Activated CD4-positive, alpha-beta T cell treated with anti-CD3 and anti-CD28 coated beads for 36 hours (primary cell): ENCODE data around the gene LRRFIP2. TPM values are rescaled to one million over a fixed set of nuclear protein-coding genes. Genes with fewer than 3 reads are reported as not detected.
A peak's percentile ranks its signal among the peaks of the same experiment; 100 is the strongest.
"Not testable (repeated sequence)": the region's sequence is repeated elsewhere in the genome, so short reads cannot be mapped to it uniquely, and the experiment has no call there.

Experiments
- ATAC-seq: fragments of 200-7000 bp; cut with Tn5 transposase; one replicate; pipeline ENCODE4 v1.10.0; 2021; ENCODE audit warnings: mild to moderate bottlenecking, moderate library complexity
- CTCF ChIA-PET: fragments of 350-600 bp; sonication (Branson Sonifier 250); formaldehyde crosslinking; loops from one replicate; lab custom pipeline; 2021; ENCODE audit warnings: antibody characterized with exemption; lab: Charles Lee
- POLR2A ChIA-PET: fragments of 350-600 bp; sonication (Branson Sonifier 250); formaldehyde crosslinking; loops from one replicate; lab custom pipeline; 2021; ENCODE audit warnings: antibody characterized with exemption, inconsistent platforms; lab: Charles Lee
- DNase-seq: peaks from one replicate; pipeline ENCODE4 v3.0.0-alpha.2; 2020
- H3K27ac Mint-ChIP-seq: one replicate; pipeline ENCODE4 v1.8.0; 2021; ENCODE audit warnings: mixed read lengths
- H3K27me3 Mint-ChIP-seq: one replicate; pipeline ENCODE4 v1.8.0; 2021; ENCODE audit warnings: mixed read lengths
- H3K36me3 Mint-ChIP-seq: one replicate; pipeline ENCODE4 v1.8.0; 2021; ENCODE audit warnings: low read depth, mixed read lengths
- H3K4me1 Mint-ChIP-seq: one replicate; pipeline ENCODE4 v1.8.0; 2021; ENCODE audit warnings: mixed read lengths
- H3K4me3 Mint-ChIP-seq: one replicate; pipeline ENCODE4 v1.8.0; 2021; ENCODE audit warnings: mild to moderate bottlenecking, moderate library complexity, mixed read lengths
- H3K9me3 Mint-ChIP-seq: one replicate; pipeline ENCODE4 v1.8.0; 2021; ENCODE audit warnings: low read depth, mixed read lengths
- intact Hi-C, 2 experiments: fragments of 100-400 bp; cut with DNase I in 1 of 2; cut with micrococcal nuclease in 1 of 2; formaldehyde crosslinking; loops; one replicate each; pipeline versions ENCODE4 v1.14.2 to v1.15.1; 2022 to 2024; cut with DNase I, micrococcal nuclease
- total RNA-seq, 2 experiments: library from RNA; stranded (reverse); gene quantifications; one replicate each; pipeline ENCODE4 v1.2.3, GENCODE V29; 2021

The LRRFIP2 gene
- total RNA-seq, 2 experiments from 2014 or later: 20.6 to 25.1 TPM

DNA sequence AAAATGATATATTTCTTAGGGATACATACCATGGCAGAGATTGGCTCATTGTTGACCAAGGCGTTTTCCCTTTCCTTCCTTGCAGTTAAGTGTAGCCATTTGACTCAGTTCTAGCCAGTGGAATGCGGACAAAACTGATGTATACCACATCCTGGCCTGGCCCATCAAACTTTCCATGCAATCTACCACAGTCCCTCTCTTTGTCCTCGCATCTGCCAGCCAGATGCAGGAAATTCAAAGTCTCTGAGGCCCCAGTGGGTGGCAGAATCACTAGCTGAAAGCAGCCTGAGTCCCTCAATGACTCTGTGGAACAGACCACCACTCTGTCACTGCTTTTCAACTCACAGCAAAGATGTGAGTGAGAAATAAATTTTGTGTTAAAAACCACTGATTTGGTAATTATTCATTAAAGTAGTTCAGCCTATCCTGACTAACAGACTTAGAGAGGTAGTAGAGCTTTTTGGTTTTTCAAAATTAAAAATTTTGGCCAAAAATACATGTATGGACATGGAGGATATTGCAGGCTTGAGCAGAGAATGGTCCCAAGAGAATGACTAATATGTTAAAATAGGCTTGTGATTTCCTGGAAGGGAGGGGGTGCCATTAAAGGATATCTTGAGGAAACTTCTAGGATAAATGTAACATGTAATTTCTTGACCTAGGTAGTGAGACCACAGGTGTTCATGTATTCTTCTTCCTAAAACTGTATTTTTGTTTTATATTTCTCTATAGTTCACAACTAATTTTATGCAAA, 10.9 kb downstream of the LRRFIP2 start:
- Mint-ChIP-seq H3K27me3 (no peaks in the 10 kb centered on the region), H3K9me3 (no peaks in the 10 kb centered on the region), H3K4me3 (no peak overlapping the region), H3K36me3 (peaks cover 9% of the 10 kb centered on the region), H3K27ac (peak overlapping the region; percentile 82), H3K4me1 (peaks cover 32% of the 10 kb centered on the region)
- ATAC-seq (peak; percentile 77), DNase-seq (peak; percentile 69)
- POLR2A ChIA-PET: interaction anchor here (0.6 kb wide), 1 partner anchor 627 kb away, joined by 3 read pairs; no protein-coding TSS in a partner anchor
- intact Hi-C loops: loop anchor here (1.0 to 5.0 kb wide), 3 partner anchors 11 to 49 kb away; partner anchors contain the start of gene LRRFIP2 (in 2 of the 2)
- CTCF ChIA-PET: interaction anchor here (0.5 to 1.8 kb wide), 4 partner anchors 11 to 205 kb away, joined by 3 to 7 read pairs (median 4); partner anchors contain the start of gene LRRFIP2

DNA sequence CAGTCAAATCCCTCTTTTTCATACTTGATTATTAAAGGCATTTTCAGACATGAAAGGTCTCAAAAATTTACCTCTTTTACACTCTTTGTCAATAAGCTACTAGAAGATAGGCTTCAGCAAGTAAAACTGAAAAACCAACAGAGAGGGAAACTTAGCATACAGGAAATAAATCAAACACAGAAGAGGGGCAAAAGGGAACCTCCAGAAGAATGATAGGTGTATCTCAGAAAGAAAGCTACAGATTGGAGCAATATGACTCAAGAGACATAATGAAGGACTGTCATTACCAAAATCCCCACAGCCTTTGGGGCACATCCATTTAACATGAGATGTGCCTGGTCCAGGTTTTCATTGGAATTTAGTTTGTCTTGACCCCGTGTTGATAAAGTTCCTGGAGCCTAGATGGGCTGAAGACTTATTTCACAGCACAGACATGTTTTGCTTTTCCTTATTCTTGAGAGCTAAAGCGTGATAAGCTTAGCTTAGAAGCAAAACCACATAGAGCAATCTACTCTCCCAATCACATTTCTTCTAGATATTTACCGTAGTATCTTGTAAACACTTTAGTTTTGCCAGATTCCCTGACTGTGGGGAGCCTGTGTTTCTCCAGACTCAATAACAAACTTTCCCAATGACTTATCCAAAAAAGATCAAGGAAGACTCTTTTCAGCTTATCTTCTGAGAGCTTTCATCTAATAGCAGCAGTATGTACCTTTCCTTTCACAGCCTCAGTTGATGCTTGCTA, 11.7 kb downstream of the LRRFIP2 start:
- ATAC-seq: peak; percentile 82
- POLR2A ChIA-PET: interaction anchor here (0.6 to 1.1 kb wide), 2 partner anchors 105 to 169 kb away, joined by 4 read pairs; partner anchors contain the start of genes EPM2AIP1 and MLH1
- CTCF ChIA-PET: interaction anchor here (0.7 to 1.8 kb wide), 3 partner anchors 11 to 47 kb away, joined by 4 to 7 read pairs (median 4); partner anchors contain the start of gene LRRFIP2
- H3K4me1 Mint-ChIP-seq: peaks cover 32% of the 10 kb centered on the region
- H3K36me3 Mint-ChIP-seq: peaks cover 10% of the 10 kb centered on the region
- intact Hi-C loops: loop anchor here (1.0 to 5.0 kb wide), 4 partner anchors 12 to 48 kb away; partner anchors contain the start of gene LRRFIP2 (in 2 of the 2)
- H3K27me3 Mint-ChIP-seq: no peaks in the 10 kb centered on the region
- no peaks in the 10 kb centered on the region for H3K9me3 Mint-ChIP-seq
- no peak for DNase-seq
- H3K4me3 Mint-ChIP-seq: peak overlapping the region; percentile 9
- H3K27ac Mint-ChIP-seq: peak overlapping the region; percentile 82

DNA sequence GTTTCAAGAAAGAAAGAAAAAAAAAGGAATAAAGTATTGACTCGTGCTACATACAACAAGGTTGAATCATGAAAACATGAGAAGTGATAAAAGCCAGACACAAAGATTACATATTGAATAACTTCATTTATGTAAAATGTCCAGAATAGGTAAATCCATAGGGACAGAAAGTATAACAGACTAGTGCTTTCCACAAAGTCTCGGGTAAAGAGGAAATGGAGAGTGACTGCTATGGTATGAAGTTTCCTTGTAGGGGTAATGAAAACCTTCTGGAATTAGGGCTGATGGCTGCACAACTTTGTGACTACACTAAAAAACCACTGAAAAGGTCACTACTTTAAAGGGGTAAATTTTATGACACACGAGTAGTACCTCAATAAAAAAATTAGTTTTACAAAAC, 13.0 kb downstream of the LRRFIP2 start:
- ATAC-seq (no peak), DNase-seq (no peak)
- H3K36me3 Mint-ChIP-seq: peaks cover 10% of the 10 kb centered on the region
- ChIA-PET CTCF (no interaction called here), POLR2A (no interaction called here)
- no peak overlapping the region for H3K27ac Mint-ChIP-seq
- no peak overlapping the region for H3K4me3 Mint-ChIP-seq
- no peaks in the 10 kb centered on the region for H3K9me3 Mint-ChIP-seq
- no peaks in the 10 kb centered on the region for H3K27me3 Mint-ChIP-seq
- intact Hi-C loops: loop anchor here in 1 of 2 experiments (5.0 kb wide), 1 partner anchor 44 kb away; no protein-coding TSS in a partner anchor
- peaks cover 32% of the 10 kb centered on the region for H3K4me1 Mint-ChIP-seq

- H3K36me3 Mint-ChIP-seq: peaks cover 11% of the 10 kb centered on the region
- ChIA-PET POLR2A (no interaction called here), CTCF (no interaction called here)
- ATAC-seq (no peak), DNase-seq (no peak)
- H3K9me3 Mint-ChIP-seq: no peaks in the 10 kb centered on the region
- H3K27me3 Mint-ChIP-seq: no peaks in the 10 kb centered on the region
- intact Hi-C loops: no loop called here
- H3K4me3 Mint-ChIP-seq: no peak overlapping the region
- peaks cover 7% of the 10 kb centered on the region for H3K4me1 Mint-ChIP-seq
- H3K27ac Mint-ChIP-seq: no peak overlapping the region
Measured at GRCh38 chr3:37155782-37156181, 18.6 kb downstream of the LRRFIP2 start.

DNA sequence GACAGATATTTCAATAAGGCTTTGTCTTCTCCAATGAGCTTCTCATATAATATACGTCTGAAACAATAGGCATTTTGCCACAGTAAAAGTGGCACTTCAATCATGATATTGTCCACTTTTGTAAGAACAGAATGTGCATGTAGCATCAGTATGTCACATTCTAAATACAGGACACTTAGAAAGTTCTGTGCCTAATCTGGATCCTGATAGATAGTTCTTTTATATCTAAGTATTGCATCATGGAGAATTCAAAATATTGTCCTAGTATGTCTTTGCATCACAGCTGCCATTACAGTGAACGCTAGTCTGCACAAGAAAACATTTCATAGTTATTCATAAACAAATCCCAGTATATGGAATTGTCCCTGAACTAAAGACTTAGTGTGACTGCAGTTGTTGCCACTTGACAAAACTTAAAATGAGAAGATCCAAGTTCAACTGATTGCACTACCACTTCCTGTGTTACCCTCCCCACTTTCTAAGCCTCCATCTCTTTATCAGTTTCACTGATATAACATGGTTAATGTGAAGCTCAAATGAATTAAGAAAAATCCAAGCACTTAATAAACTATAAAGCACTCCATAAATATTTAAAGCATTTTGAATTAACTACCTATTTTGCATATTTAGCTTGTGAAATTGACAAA, 19.6 kb downstream of the LRRFIP2 start:
- Mint-ChIP-seq H3K27me3 (no peaks in the 10 kb centered on the region), H3K36me3 (peaks cover 8% of the 10 kb centered on the region), H3K4me3 (no peak overlapping the region), H3K9me3 (no peaks in the 10 kb centered on the region), H3K27ac (no peak overlapping the region), H3K4me1 (peaks cover 7% of the 10 kb centered on the region)
- DNase-seq: no peak
- ATAC-seq: no peak
- ChIA-PET CTCF (interaction anchor here (0.8 kb wide), 1 partner anchor 50 kb away, joined by 6 read pairs; no protein-coding TSS in a partner anchor), POLR2A (no interaction called here)
- intact Hi-C loops: no loop called here

DNA sequence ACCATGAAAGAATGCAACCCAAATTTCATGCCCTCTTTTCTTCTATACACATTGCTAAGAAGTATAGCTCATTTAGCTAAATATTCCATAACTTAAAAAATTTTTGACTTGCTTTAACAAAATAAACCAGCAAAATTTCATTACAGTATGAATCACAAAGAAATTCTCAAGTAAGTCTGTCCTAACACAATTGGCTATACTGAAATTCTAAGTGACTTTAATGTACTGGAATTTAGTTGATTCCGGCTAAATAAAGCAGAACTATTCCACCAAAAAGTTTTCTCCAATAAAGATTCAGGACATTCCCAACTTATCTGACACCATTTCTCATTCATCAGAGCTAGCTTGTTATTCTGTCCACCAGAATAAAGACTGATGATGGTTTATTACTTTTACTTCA, 23.8 kb downstream of the LRRFIP2 start:
- H3K4me1 Mint-ChIP-seq: peaks cover 18% of the 10 kb centered on the region
- intact Hi-C loops: no loop called here
- ATAC-seq (no peak), DNase-seq (no peak)
- H3K27ac Mint-ChIP-seq: no peak overlapping the region
- CTCF ChIA-PET: interaction anchor here (0.8 to 1.0 kb wide), 2 partner anchors 12 to 16 kb away, joined by 3 to 4 read pairs; no protein-coding TSS in a partner anchor
- peaks cover 25% of the 10 kb centered on the region for H3K36me3 Mint-ChIP-seq
- no peak overlapping the region for H3K4me3 Mint-ChIP-seq
- POLR2A ChIA-PET: no interaction called here
- no peaks in the 10 kb centered on the region for H3K9me3 Mint-ChIP-seq
- H3K27me3 Mint-ChIP-seq: no peaks in the 10 kb centered on the region

DNA sequence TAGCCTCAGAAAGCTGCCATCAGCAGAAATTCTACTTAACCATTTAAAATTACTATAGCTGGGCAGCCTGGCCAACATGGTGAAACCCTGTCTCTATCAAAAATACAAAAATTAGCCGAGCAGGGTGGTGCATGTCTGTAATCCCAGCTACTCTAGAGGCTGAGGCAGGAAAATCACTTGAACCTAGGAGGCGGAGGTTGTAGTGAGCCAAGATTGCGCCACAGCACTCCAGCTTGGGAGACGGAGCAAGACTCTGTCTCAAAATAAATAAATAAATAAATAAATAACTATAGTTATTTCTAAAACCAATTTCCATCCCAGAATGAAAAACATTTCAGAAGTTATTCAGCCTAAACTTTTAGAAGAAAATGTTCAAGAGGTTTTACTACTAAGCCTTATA, 25.1 kb downstream of the LRRFIP2 start:
- no peak for ATAC-seq
- H3K4me3 Mint-ChIP-seq: no peak overlapping the region
- CTCF ChIA-PET: no interaction called here

DNA sequence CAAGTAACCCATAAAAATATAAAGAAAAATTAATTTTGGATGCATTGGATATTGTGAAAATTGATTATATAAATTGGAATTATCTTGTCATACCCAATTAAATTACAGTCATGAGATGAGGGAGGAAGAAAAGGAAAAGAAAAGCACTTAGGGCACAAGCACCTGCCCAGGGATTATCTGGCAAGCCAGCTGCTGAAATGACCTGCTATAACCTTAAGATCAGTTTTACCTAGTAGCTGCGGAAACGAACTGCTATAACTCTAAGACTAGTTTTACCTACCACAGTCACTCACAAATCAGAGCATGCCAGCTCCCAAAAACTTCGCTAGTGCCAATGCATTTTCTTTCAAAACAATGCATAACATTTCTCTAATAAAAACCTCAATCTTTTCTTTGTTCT, 26.2 kb downstream of the LRRFIP2 start:
- ChIA-PET POLR2A (no interaction called here), CTCF (no interaction called here)
- peaks cover 36% of the 10 kb centered on the region for H3K36me3 Mint-ChIP-seq
- no peak for ATAC-seq
- H3K27me3 Mint-ChIP-seq: no peaks in the 10 kb centered on the region
- H3K9me3 Mint-ChIP-seq: no peaks in the 10 kb centered on the region
- peaks cover 17% of the 10 kb centered on the region for H3K4me1 Mint-ChIP-seq
- H3K27ac Mint-ChIP-seq: no peak overlapping the region
- no peak for DNase-seq
- no peak overlapping the region for H3K4me3 Mint-ChIP-seq
- intact Hi-C loops: no loop called here

More for the DNA sequence above, 25.1 kb downstream of the LRRFIP2 start:
- Mint-ChIP-seq H3K4me1 (peaks cover 17% of the 10 kb centered on the region), H3K27me3 (no peaks in the 10 kb centered on the region), H3K36me3 (peaks cover 31% of the 10 kb centered on the region), H3K9me3 (no peaks in the 10 kb centered on the region), H3K27ac (no peak overlapping the region)
- intact Hi-C loops: no loop called here
- POLR2A ChIA-PET: no interaction called here
- no peak for DNase-seq

GRCh38 chr3:37147666-37148065, 26.7 kb downstream of the LRRFIP2 start:
- ChIA-PET CTCF (interaction anchor here (0.6 kb wide), 1 partner anchor 32 kb away, joined by 3 read pairs; no protein-coding TSS in a partner anchor), POLR2A (no interaction called here)
- Mint-ChIP-seq H3K27ac (no peak overlapping the region), H3K9me3 (no peaks in the 10 kb centered on the region), H3K27me3 (no peaks in the 10 kb centered on the region), H3K36me3 (peaks cover 41% of the 10 kb centered on the region), H3K4me1 (peaks cover 17% of the 10 kb centered on the region), H3K4me3 (no peak overlapping the region)
- ATAC-seq (no peak), DNase-seq (no peak)
- intact Hi-C loops: no loop called here

- POLR2A ChIA-PET, H3K4me3 Mint-ChIP-seq, DNase-seq, H3K27ac Mint-ChIP-seq, H3K27me3 Mint-ChIP-seq, intact Hi-C loops, H3K9me3 Mint-ChIP-seq, ATAC-seq: not testable (repeated sequence)
- peaks cover 17% of the 10 kb centered on the region for H3K4me1 Mint-ChIP-seq
- CTCF ChIA-PET: interaction anchor here (0.8 kb wide), 1 partner anchor 27 kb away, joined by 3 read pairs; the partner anchor contains the start of gene LRRFIP2
- peaks cover 41% of the 10 kb centered on the region for H3K36me3 Mint-ChIP-seq
Measured at GRCh38 chr3:37146927-37147326, 27.5 kb downstream of the LRRFIP2 start.

GRCh38 chr3:37145611-37146010, 28.8 kb downstream of the LRRFIP2 start:
- H3K9me3 Mint-ChIP-seq: no peaks in the 10 kb centered on the region
- H3K4me1 Mint-ChIP-seq: peaks cover 17% of the 10 kb centered on the region
- no peak overlapping the region for H3K27ac Mint-ChIP-seq
- H3K4me3 Mint-ChIP-seq: no peak overlapping the region
- CTCF ChIA-PET: interaction anchor here (1.0 to 1.2 kb wide), 2 partner anchors 20 to 66 kb away, joined by 3 to 4 read pairs; no protein-coding TSS in a partner anchor
- H3K27me3 Mint-ChIP-seq: no peaks in the 10 kb centered on the region
- ATAC-seq (no peak), DNase-seq (no peak)
- intact Hi-C loops: no loop called here
- POLR2A ChIA-PET: interaction anchor here (0.6 kb wide), 1 partner anchor 323 kb away, joined by 3 read pairs; no protein-coding TSS in a partner anchor
- H3K36me3 Mint-ChIP-seq: peaks cover 39% of the 10 kb centered on the region
